GM21717 (cell line): ENCODE measurements around the gene ZC3H12D.
"Not testable (repeated sequence)": the region's sequence is repeated elsewhere in the genome, so short reads cannot be mapped to it uniquely, and the experiment has no call there.

Experiments used
- ATAC-seq: cut with Tn5 transposase; IDR thresholded peaks from one replicate; pipeline ENCODE4 v1.9.1; 2021; ENCODE audit warnings: mild to moderate bottlenecking, moderate library complexity; ENCODE audit not compliant: unreplicated experiment

ZC3H12D gene

DNA sequence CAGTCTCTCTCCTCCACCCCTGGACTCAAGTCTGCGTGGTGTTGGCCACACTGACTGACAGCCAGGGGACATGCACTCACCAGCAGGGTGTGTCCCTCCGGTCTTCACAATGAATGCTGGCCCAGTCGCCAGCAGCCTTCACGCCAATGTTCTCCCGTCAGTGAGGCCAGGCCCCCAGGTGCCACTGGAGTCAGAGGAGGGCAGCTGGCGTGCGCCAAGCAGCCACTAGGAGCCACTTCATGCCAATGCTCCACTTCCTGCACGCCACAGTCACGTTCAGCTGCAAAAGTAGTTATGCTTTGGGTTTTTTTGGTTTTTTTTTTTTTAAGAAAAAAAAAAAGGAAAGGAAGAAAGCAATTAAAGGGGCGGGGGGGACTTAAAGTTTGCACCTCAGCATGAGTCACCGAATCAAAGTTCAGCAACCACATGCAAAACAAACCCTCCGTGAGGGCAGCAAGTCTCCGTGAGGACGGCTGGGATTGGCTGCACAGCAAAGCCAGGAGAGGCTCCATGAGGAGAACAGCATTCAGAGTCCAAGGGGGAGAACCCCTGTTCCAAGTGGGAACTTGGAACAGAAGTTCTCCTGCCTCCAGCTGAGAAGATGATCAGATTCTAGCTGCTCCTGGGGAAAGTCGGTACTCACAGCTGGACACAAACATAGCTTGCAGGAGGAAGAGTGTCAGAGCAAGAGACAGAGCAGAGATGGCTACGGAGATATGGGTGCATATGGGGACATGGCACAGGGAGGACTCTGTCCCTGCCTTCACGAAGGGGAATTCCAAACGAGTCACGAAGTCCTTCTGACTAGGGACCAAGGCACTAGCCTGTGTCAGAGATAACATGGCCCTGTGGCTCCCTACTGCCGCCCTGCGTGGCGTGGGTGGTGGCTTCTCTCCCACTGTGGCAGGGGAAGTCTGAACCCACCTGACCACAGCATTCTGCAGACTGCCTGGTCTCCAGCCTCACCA is at the start of gene ZC3H12D:
TSS of gene ZC3H12D (minus strand) at position 282 of the 968 bp plus-strand sequence. CDS start 10,471 bp downstream, outside the sequence.
- peak; percentile 43 for ATAC-seq

- ATAC-seq = no peak
These were observed 44.8 kb upstream of the ZC3H12D start for GRCh38 chr6:149529650-149530049.

DNA sequence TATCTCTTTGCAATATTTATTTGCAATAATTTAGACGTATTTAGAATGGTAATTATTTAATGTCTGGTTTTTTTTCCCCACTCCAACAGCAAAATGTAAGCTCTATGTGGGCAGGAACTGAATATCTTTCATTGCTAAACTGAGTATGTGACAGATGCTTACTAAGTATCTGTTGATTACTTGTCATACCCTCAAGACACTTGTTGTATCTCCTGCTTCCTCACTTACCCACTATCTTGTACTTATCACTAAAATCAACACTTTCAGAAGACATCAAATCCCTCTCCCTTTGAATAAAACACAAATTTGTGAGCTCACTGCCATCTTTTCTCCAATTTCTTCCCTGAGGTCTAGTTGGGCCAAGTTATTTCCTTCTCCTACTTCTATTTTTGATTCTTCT is 30.7 kb upstream of the ZC3H12D start:
- no peak for ATAC-seq

GRCh38 chr6:149513915-149514314 is 29.1 kb upstream of the ZC3H12D start:
- no peak for ATAC-seq

DNA sequence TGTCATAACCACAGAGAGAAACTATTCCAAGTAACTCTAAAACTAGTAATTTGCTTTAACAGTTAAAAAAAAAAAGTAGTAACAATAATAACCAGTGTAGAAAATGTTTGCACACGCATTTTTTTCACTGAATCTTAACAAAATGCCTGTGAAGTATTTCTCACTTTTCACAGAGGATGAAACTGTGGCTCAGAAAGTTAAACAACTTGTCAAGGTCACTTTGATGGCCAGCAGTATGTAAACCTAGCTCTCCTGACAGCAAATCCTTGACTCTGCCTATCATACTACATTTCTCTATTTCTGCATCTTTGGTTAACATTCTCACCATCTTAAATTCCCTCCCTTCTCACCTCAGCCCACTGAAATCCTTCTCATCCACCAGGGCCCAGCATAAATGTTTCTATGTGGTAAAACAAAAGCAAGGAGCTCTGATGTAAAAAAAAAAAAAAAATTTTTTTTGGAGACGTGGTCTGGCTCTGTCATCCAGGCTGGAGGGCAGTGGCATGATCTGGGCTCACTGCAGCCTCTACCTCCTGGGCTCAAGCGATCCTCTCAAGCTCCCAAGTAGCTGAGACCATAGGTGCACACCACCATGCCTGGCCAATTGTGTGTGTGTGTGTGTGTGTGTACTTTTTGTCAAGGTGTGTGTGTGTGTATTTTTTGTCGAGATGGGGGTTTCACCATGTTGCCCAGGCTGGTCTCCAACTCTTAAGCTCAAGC is 26.1 kb upstream of the ZC3H12D start:
- no peak for ATAC-seq

DNA sequence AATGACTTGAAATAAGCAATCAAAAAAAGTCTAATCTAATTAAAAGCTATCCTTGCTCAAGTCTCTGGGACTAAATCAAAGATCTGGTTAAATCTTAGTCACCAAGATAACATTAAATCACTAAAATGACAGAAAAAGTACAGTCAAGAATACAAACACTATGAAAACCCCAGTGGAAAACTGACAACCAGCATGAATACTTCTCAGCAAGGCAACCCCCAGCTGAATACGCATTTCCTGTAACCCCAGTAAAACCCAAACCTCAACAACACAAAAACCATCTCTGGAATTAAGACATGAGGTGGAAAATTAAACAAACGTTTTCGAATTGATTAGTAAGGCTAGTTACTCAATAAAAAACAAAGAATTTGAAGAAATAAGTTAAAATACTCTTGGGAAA is 23.7 kb upstream of the ZC3H12D start:
- no peak for ATAC-seq

GRCh38 chr6:149503872-149504271 is 19.1 kb upstream of the ZC3H12D start:
- no peak for ATAC-seq

DNA sequence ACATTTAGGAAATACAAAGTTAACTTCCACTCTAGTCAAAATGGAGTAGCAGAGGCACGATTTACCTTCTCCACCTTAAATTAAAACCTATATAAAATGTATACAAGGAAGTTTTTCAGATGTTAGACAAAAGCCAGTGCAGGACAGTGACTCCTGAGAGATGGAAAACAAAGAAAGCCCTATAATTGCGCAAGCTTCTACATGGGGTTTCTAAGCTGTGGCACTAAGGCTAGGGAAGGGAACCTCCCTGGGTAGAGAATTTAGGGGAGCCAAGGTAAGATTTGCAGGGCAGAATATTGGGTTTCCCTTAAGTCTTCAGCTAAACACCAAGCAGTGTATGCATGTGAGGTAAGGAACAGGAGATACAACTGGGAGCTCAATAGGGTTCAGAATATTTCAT is 18.5 kb upstream of the ZC3H12D start:
- ATAC-seq = no peak

DNA sequence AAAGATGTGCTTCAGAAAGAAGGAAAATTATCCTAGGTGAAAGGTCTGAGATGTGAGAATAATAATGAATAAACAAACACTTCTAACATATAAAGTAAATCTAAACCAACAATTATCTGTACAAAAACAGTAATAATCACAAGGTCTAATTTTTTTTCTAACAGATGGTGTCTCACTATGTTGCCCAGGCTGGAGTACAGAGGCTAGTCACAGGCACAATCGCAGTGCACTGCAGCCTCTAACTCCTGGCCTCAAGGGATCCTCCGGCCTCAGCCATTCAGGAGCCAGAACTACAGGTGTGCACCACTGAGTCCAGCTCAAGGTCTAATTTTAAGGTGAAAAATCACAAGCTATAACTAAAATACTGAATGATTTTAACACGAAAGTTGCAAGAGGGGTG is 17.0 kb upstream of the ZC3H12D start:
- no peak for ATAC-seq

GRCh38 chr6:149501201-149501600 is 16.4 kb upstream of the ZC3H12D start:
- ATAC-seq = no peak

DNA sequence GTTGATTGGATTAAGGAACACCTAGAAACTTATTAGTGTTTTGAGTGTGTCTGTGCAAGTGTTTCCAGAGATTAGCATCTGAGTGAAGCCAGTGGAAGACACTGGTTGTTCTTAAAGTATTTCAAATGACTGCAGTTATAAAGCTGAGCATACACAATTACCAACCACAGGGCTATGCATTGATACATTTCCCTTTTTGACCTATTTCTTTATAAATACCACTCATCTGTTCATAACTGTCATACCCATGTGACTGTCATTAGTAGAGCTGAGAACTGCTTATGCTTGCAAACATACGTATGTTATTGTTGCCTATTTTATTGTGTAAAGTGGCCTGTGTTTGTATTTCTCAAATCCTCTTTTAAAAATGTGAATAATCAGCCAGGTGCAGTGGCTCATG is 15.3 kb upstream of the ZC3H12D start:
- no peak for ATAC-seq

DNA sequence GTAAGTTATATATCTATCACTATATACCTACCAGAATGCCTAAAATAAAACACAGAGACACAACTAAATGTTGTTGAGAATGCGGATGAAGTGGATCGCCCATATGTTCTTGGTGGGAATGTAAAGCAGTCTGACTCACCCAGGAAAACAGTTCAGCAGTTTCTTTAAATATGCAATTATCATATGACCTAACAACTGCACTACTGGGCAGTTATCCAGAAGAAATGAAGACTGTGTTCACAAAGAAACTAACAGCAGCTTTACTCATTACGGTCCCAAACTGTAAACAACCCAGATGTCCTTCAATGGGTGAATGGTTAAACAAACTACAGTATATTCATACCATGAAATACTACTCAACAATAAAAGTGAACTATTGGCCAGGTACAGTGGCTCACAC is 14.3 kb upstream of the ZC3H12D start:
- no peak for ATAC-seq

DNA sequence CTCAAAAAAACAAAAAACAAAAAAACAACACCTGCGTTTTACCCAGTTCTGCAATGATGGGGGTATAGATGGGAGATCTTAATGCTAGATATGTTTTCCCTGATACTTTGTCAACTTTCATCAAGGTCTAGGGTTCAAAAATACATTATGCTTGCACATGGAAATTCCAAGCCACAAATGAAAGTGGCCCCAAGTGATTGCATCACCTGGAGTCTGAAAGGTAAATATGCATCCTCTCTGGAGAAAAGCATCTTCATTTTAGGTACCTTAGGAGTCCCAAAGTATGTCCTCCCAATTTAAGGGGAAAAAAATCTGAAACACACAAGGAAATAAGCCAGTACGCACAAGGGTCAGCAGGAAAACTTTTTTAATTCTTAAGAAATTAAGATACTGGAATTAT is 12.6 kb upstream of the ZC3H12D start:
- no peak for ATAC-seq

DNA sequence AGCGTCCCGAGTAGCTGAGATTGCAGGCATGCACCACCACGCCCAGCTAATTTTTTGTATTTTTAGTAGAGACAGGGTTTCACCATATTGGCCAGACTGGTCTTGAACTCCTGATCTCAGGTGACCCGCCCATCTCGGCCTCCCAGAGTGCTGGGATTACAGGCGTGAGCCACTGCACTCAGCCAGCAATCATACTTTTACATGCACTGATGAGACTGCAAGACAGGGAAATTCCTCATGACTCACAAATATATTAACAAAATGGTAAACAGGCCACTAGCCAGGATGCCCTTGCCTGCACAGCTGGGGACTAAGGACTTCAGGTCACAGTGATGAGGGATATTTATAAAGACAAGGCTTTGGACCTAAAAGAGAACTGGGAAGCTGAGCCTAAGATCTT is 11.8 kb upstream of the ZC3H12D start:
- not testable (repeated sequence) for ATAC-seq

DNA sequence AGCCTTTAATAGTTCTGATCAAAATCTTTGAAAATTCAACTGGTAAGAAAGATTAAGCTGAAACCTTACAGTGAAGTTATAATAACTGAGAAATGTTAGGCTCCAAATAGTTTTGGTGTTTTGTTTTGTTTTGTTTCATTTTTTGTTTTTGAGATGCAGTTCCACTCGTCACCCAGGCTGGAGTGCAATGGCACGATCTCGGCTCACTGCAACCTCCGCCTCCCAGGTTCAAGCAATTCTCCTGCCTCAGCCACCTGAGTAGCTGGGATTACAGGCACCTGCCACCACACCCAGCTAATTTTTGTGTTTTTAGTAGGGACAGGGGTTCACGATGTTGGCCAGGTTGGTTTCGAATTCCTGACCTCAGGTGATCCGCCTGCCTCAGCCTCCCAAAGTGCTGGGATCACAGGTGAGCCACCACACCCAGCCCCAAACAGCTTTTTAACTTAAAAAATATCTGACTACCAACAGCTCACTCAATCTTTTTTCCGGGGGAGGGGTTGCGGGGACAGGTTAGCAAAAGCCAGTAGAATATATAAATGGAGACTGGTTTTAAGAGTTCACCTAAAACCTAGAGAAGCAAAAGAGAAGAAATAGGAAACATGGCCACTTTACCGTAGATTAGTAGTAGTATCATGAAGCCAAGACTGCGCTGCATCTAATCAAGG is 10.7 kb upstream of the ZC3H12D start:
- not testable (repeated sequence) for ATAC-seq

GRCh38 chr6:149494810-149495209 is 10.0 kb upstream of the ZC3H12D start:
- peak; percentile 67 for ATAC-seq

DNA sequence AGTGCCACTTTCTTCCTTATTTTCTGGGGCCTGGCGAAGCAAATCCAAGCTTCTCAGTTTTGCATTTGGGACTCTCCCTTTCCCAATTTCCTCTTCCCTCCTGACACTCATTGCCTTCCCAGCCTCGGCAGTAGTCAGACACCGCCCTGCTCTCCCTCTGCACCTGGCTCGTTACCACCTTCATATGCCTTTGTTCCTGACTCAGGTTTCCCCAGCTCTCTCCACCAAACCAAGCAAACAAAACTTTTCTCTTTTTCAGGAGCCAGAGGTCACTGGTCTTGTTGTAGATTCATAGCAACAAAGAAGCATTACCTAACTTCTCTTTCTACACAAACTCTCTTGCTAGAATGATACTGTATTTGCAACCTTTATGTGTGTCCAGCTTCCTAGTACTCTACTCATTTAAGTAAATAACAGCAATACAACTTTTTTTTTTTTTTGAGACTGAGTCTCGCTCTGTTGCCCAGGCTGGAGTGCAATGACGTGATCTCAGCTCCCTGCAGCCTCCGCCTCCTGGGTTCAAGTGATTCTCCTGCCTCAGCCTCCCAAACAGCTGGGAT is 9.0 kb upstream of the ZC3H12D start:
- no peak for ATAC-seq

DNA sequence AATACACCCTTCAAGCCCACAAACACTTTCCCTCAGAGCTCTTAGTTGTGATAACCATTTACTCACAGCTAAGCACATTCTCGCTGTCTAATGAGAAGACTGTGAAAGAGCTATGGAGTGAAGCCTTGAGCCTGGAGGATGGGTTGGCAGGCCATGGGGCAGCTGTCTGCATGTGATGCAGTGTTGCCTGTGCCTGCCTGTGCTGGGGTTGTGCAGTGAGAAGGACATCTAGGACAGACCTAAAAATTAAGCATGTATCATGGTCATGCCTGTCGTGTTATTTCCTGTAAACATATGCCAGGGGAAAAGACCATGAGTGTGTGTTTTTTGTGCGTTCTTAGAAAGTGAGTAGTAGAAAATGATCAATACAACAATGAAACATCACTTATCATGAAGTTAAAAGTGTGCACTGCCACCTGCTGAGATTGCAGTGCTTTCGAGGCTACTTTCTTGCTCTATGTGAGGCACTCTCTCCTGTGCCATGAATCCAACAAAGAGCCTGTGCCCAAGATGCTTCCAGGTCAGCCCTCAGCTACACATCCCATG is 8.1 kb upstream of the ZC3H12D start:
- no peak for ATAC-seq

GRCh38 chr6:149489967-149490366 is 5.2 kb upstream of the ZC3H12D start:
- no peak for ATAC-seq

GRCh38 chr6:149488815-149489214 is 4.0 kb upstream of the ZC3H12D start:
- ATAC-seq = no peak

DNA sequence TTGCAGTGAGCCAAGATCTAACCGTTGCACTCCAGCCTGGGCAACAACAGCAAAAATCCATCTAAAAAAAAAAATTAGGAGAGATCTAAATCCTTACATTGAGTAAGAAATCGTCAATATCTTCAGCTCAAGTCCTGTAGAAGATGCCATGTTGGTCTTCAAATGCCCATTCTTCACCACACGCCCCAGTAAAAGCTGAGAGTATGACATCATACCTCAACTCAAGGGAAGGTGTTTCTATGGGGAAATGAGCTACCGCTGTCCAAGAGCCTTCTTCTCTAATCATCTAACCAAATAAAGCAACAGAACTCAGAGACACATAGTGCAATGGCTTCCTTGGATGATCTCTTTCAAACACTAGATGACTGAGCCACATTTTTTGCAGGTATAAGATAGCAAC is 2.5 kb upstream of the ZC3H12D start:
- no peak for ATAC-seq
